Measurements from ENCODE around the gene CPM.

DNA sequence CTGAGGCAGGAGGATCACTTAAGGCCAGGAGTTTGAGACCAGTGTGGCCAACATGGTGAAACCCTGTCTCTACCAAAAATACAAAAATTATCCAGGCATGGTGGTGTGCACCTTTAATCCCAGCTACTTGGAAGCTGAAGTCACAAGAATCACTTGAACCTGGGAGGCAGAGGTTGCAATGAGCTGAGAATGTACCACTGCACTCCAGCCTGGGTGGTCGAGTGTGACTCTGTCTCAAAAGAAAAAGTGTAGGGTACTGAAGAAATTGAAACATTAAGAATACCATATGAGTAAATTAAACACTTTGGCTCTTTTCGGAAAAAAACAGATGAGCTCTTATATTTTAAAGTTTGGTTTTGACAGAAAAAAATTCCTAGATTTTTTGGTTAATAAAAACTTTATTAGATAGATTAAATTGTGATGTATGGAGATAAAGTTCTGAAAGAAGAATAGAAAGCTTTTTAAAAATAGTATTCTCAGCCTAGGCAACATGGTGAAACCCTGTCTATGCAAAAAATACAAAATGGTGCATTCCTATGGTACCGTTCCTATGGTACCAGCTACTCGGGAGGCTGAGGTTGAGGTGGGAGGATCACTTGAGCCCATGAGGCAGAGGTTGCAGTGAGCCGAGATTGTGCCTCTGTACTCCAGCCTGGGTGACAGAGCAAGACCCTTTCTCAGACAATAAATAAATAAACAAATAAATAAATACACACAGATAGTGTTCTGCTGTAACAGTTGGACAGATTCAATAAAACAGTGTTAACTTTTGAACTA, 104.9 kb downstream of the CPM start:
- TF ChIP-seq POLR2A (IDR thresholded peaks at IDR 0.05; ENCODE audit: low read depth) = no peak
- no peak for TF ChIP-seq EP300 (IDR thresholded peaks at IDR 0.05)
